Mesendoderm (in vitro differentiated cells): ENCODE data around the gene GAPDH.
A peak's percentile ranks its signal among the peaks of the same experiment; 100 is the strongest.

Experiments used
- DNase-seq: peaks from one replicate; pipeline ENCODE4 v3.0.0; 2013
- H2AK5ac ChIP-seq: 2 replicates; pipeline ENCODE4 v1.6.1; 2013; ENCODE audit warnings: low read length, inconsistent platforms
- H2BK120ac ChIP-seq: 2 replicates; pipeline ENCODE4 v1.6.1; 2013; ENCODE audit warnings: low read depth, mild to moderate bottlenecking, low read length, moderate library complexity, mixed read lengths
- H2BK15ac ChIP-seq: replicated peaks from 2 replicates; pipeline ENCODE4 v1.6.1; 2013; ENCODE audit warnings: low read depth, mild to moderate bottlenecking, moderate library complexity
- H2BK5ac ChIP-seq: 2 replicates; pipeline ENCODE4 v1.6.1; 2013; ENCODE audit warnings: low read length, inconsistent platforms
- H3K18ac ChIP-seq: 2 replicates; pipeline ENCODE4 v1.6.1; 2013; ENCODE audit warnings: mild to moderate bottlenecking, low read length, mixed read lengths
- H3K23ac ChIP-seq: one replicate; pipeline ENCODE4 v1.6.1; 2013; ENCODE audit warnings: low read length
- H3K27ac ChIP-seq: 2 replicates; pipeline ENCODE4 v1.5.1; 2013; ENCODE audit warnings: low read depth, mild to moderate bottlenecking, inconsistent platforms, low read length, moderate library complexity
- H3K27me3 ChIP-seq: 2 replicates; pipeline ENCODE4 v1.6.1; 2013; ENCODE audit warnings: low read length, control low read depth, mild to moderate bottlenecking, inconsistent platforms; ENCODE audit not compliant: insufficient read depth, poor library complexity
- H3K36me3 ChIP-seq: 2 replicates; pipeline ENCODE4 v1.6.1; 2013; ENCODE audit warnings: low read length, inconsistent platforms; ENCODE audit not compliant: control insufficient read depth, insufficient read depth
- H3K4ac ChIP-seq: one replicate; pipeline ENCODE4 v1.6.1; 2013; ENCODE audit warnings: low read depth, mild to moderate bottlenecking, low read length, moderate library complexity
- H3K4me1 ChIP-seq: 2 replicates; pipeline ENCODE4 v1.6.1; 2013; ENCODE audit warnings: low read depth, low read length, inconsistent platforms; ENCODE audit not compliant: control insufficient read depth
- H3K4me2 ChIP-seq: 2 replicates; pipeline ENCODE4 v1.6.1; 2013; ENCODE audit warnings: low read length
- H3K4me3 ChIP-seq: 2 replicates; pipeline ENCODE4 v1.5.1; 2013; ENCODE audit warnings: mild to moderate bottlenecking, low read length
- H3K56ac ChIP-seq: one replicate; pipeline ENCODE4 v1.6.1; 2013; ENCODE audit warnings: low read length
- H3K79me1 ChIP-seq: 2 replicates; pipeline ENCODE4 v1.6.1; 2013; ENCODE audit warnings: low read length, inconsistent platforms
- H3K79me2 ChIP-seq: 2 replicates; pipeline ENCODE4 v1.6.1; 2013; ENCODE audit warnings: mild to moderate bottlenecking, low read length; ENCODE audit not compliant: control insufficient read depth, insufficient read depth
- H3K9ac ChIP-seq: 2 replicates; pipeline ENCODE4 v1.6.1; 2013; ENCODE audit warnings: low read length, inconsistent platforms
- H4K5ac ChIP-seq: one replicate; pipeline ENCODE4 v1.6.1; 2013; ENCODE audit warnings: low read length
- H4K8ac ChIP-seq: one replicate; pipeline ENCODE4 v1.6.1; 2013; ENCODE audit warnings: low read depth, mild to moderate bottlenecking, control low read depth, low read length, moderate library complexity
- WGBS: extraction: QIAGEN DNeasy Blood & Tissue Kit; methylation state at CpG from one replicate; pipeline ENCODE4 v1.1.7; 2013; ENCODE audit warnings: low lambda C conversion rate, missing lambda C conversion rate; ENCODE audit not compliant: insufficient coverage; ENCODE audit errors: extremely low coverage; 5-methylcytosine and 5-hydroxymethylcytosine counted together

The GAPDH gene

DNA sequence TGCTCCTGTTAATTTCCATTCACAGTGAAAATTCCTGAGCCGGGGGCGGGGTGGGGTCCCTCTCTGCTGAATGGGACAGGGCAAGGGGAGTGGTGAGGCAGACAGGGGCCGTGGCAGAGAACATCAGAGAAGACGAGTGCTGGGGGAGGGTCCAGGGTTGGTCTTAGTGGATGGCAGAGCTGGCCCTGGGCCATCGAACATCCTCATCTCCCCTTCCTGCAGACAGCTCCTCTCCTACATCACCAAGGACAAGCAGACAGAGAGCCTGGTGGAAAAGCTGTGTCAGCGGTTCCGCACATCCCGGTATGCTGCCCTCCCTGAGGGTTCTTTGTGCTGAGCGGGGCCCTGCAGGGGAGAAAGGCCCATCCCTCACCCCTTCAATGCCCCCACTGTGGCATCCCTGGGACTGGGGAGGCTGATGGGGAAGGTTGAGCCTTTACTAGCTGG is 5.0 kb upstream of the GAPDH start:
- DNase-seq, result peak; percentile 61
- no peak overlapping the region for H3K4me3 ChIP-seq
- H4K8ac ChIP-seq, result no peak overlapping the region
- H3K36me3 ChIP-seq, result peaks cover 48% of the 10 kb centered on the region
- no peaks in the 10 kb centered on the region for H3K27me3 ChIP-seq
- H3K18ac ChIP-seq, result no peak overlapping the region
- peaks cover 10% of the 10 kb centered on the region for H3K4me1 ChIP-seq
- no peaks in the 10 kb centered on the region for H3K79me1 ChIP-seq
- no peak overlapping the region for H2BK15ac ChIP-seq
- no peak overlapping the region for H3K4me2 ChIP-seq
- no peak overlapping the region for H4K5ac ChIP-seq
- peak overlapping the region; percentile 11 for H3K27ac ChIP-seq
- H3K79me2 ChIP-seq, result no peaks in the 10 kb centered on the region
- no peak overlapping the region for H2BK120ac ChIP-seq
- H3K56ac ChIP-seq, result no peak overlapping the region
- no peak overlapping the region for H3K23ac ChIP-seq
- no peak overlapping the region for H2AK5ac ChIP-seq
- no peak overlapping the region for H3K4ac ChIP-seq
- no peak overlapping the region for H3K9ac ChIP-seq
- WGBS, result no CpG with 5 or more reads among the region's 9 CpGs
- no peak overlapping the region for H2BK5ac ChIP-seq

DNA sequence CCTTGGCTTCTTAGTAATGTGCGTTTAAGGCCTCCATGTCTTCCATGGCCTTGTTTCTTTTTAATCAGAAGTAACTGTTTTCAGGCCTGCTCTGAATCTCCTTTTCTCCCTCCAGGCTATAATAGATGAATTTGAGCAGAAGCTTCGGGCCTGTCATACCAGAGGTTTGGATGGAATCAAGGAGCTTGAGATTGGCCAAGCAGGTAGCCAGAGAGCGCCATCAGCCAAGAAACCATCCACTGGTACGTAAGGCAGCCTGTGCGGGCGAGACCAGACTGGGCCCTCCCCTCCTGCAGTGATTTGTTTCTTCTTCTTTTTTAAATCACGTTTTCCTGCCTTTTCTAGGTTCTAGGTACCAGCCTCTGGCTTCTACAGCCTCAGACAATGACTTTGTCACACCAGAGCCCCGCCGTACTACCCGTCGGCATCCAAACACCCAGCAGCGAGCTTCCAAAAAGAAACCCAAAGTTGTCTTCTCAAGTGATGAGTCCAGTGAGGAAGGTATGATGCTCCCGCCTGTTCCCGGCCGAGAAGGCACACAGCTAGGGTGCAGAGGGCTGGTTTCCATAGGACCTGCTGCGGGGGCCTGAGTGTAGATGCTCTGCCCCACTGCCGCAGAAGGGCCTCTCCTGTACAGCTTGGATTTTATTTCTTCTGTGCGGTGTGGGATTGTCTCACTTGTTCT is 3.6 kb upstream of the GAPDH start:
- Histone ChIP-seq H3K9ac (no peak overlapping the region), H3K79me2 (peaks cover 14% of the 10 kb centered on the region), H3K23ac (no peak overlapping the region), H2BK5ac (no peak overlapping the region), H3K79me1 (no peaks in the 10 kb centered on the region), H3K18ac (no peak overlapping the region), H4K8ac (no peak overlapping the region), H3K4me3 (no peak overlapping the region), H3K4me2 (no peak overlapping the region), H3K56ac (no peak overlapping the region), H3K27ac (no peak overlapping the region), H2AK5ac (no peak overlapping the region), H3K4me1 (peaks cover 10% of the 10 kb centered on the region), H2BK15ac (no peak overlapping the region), H2BK120ac (no peak overlapping the region), H4K5ac (no peak overlapping the region), H3K36me3 (peaks cover 43% of the 10 kb centered on the region), H3K4ac (no peak overlapping the region), H3K27me3 (no peaks in the 10 kb centered on the region)
- no peak for DNase-seq
- no CpG with 5 or more reads among the region's 18 CpGs for WGBS

DNA sequence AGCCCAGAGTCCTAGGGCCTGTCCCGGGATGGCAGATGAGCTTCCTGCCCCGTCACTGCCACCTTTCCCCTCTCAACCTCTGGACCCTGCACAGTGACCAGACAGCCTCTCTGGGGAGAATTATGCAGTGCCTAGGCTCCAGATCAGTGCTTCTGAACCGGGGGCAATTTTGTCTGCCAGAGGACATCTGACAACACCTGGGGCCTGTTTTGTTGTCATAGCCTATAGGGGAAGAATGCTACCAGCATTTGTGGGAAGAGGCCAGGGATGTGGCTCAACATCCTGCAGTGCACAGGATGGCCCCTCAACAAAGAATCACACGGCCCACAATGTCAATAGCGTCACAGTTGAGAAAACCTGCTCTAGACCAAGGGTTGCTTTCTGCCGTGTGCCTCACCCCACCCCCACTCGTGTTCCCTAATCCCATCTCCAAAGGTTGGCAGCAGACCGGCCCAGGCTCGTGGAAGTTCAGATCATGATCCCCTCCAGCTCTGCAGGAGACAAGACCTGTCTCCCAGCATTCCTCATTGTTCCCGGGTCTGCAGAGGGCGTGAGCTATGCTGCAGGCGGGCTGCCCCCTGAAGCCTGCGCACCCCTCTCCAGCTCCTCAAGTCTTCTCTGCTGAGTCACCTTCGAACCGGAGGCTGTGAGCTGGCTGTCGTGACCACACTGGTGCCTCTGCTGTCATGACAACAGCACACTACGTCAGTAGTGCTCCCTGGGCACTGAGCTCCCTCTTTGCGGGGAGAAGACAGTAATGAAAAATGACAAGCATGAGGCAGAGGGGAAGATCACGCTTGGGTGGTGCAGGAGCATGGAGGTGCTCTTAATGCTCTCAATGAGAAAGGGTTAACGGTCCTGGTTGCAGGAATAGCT is 2.0 kb upstream of the GAPDH start:
- H3K27me3 ChIP-seq, result no peaks in the 10 kb centered on the region
- H3K4me1 ChIP-seq, result peaks cover 15% of the 10 kb centered on the region
- no peak overlapping the region for H4K8ac ChIP-seq
- no peak overlapping the region for H2AK5ac ChIP-seq
- peak overlapping the region; percentile 14 for H3K4me2 ChIP-seq
- H3K4ac ChIP-seq, result no peak overlapping the region
- no peak overlapping the region for H3K4me3 ChIP-seq
- no peak overlapping the region for H4K5ac ChIP-seq
- H2BK15ac ChIP-seq, result no peak overlapping the region
- DNase-seq, result peak; percentile 96
- H2BK5ac ChIP-seq, result peak overlapping the region; percentile 59
- H3K18ac ChIP-seq, result no peak overlapping the region
- H3K27ac ChIP-seq, result peak overlapping the region; percentile 96
- peaks cover 2% of the 10 kb centered on the region for H3K79me1 ChIP-seq
- peaks cover 25% of the 10 kb centered on the region for H3K79me2 ChIP-seq
- no peak overlapping the region for H3K23ac ChIP-seq
- WGBS, result no CpG with 5 or more reads among the region's 20 CpGs
- no peak overlapping the region for H2BK120ac ChIP-seq
- peaks cover 43% of the 10 kb centered on the region for H3K36me3 ChIP-seq
- peak overlapping the region; percentile 99 for H3K9ac ChIP-seq
- peak overlapping the region; percentile 100 for H3K56ac ChIP-seq

- H3K4me1 ChIP-seq, result peaks cover 15% of the 10 kb centered on the region
- no CpG with 5 or more reads among the region's 14 CpGs for WGBS
- no peak overlapping the region for H2BK15ac ChIP-seq
- peak overlapping the region; percentile 72 for H3K4ac ChIP-seq
- peak overlapping the region; percentile 95 for H2BK5ac ChIP-seq
- peak overlapping the region; percentile 83 for H2BK120ac ChIP-seq
- H3K23ac ChIP-seq, result peak overlapping the region; percentile 94
- H3K79me2 ChIP-seq, result peaks cover 25% of the 10 kb centered on the region
- no peak overlapping the region for H4K5ac ChIP-seq
- peaks cover 2% of the 10 kb centered on the region for H3K79me1 ChIP-seq
- peak overlapping the region; percentile 96 for H3K4me2 ChIP-seq
- peak overlapping the region; percentile 75 for H3K4me3 ChIP-seq
- peak overlapping the region; percentile 25 for H2AK5ac ChIP-seq
- peaks cover 43% of the 10 kb centered on the region for H3K36me3 ChIP-seq
- peak overlapping the region; percentile 96 for H3K27ac ChIP-seq
- no peaks in the 10 kb centered on the region for H3K27me3 ChIP-seq
- DNase-seq, result peak; percentile 92
- H4K8ac ChIP-seq, result no peak overlapping the region
- H3K9ac ChIP-seq, result peak overlapping the region; percentile 99
- peak overlapping the region; percentile 83 for H3K18ac ChIP-seq
- peak overlapping the region; percentile 100 for H3K56ac ChIP-seq
These were observed 1.2 kb upstream of the GAPDH start for GRCh38 chr12:6532927-6533652.

GRCh38 chr12:6533653-6533922 is 729 bp upstream of the GAPDH start:
- peak overlapping the region; percentile 75 for H3K4me3 ChIP-seq

More at GRCh38 chr12:6533653-6533922, 729 bp upstream of the GAPDH start:
- Histone ChIP-seq H2AK5ac (no peak overlapping the region), H4K8ac (no peak overlapping the region), H3K9ac (peak overlapping the region; percentile 99), H3K18ac (peak overlapping the region; percentile 83), H3K56ac (peak overlapping the region; percentile 100), H3K4ac (peak overlapping the region; percentile 72), H2BK15ac (no peak overlapping the region), H3K4me2 (peak overlapping the region; percentile 96), H3K23ac (peak overlapping the region; percentile 94), H4K5ac (no peak overlapping the region), H3K4me1 (peaks cover 15% of the 10 kb centered on the region), H3K79me2 (peaks cover 25% of the 10 kb centered on the region), H3K36me3 (peaks cover 41% of the 10 kb centered on the region), H3K79me1 (peaks cover 2% of the 10 kb centered on the region), H3K27me3 (no peaks in the 10 kb centered on the region), H3K27ac (peak overlapping the region; percentile 96), H2BK5ac (peak overlapping the region; percentile 95), H2BK120ac (peak overlapping the region; percentile 83)
- DNase-seq, result no peak
- no CpG with 5 or more reads among the region's 9 CpGs for WGBS
